HG02571 (cell line): ENCODE measurements around the gene SLIT1.

Experiments used
- ATAC-seq: cut with Tn5 transposase; IDR thresholded peaks from one replicate; pipeline ENCODE4 v1.9.1; 2021; ENCODE audit warnings: mild to moderate bottlenecking, moderate library complexity; ENCODE audit not compliant: unreplicated experiment

The SLIT1 gene

DNA sequence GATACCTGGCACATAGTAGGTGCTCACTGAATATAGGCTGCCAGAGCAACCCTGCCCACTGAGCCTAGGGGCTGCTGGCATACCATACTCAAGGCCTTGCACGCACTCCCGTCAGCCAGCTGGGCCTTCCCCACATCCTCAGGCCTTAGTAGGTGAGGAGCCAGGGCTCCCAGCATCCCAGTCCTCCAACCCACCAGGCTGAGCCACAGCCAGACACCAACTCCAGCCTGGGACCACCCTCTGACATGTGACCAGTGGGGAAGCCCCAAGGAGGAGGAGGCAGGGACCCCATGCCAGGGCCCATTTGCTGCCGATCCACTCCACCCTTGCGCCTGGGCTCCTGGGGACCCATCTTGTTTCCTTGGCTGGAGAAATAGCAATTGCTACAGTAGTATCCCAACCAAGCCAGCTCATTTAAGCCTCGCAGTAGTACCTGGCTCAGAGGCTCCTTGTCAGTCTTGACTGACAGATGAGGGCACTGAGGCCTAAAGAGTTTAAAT, 11.4 kb downstream of the SLIT1 start:
- ATAC-seq, result no peak

DNA sequence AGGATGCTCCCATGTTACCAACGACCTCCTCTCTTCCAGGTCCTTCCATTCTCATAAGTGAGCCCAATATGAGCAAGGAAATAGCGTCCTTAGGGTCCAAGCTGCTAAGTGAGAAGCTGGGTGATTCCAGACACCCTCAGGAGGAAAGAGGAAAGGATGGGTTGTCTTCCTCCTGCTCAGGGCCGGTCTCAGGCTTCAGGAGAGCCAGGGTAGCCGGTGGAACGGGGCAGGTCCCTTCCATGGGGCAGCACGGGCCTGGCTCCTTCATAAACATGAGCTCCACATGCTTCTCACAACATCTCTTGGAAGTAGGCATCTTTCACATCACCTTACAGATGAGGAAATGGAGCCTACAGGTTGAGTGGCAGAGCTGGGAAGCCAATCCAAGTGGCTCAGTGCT, 12.7 kb downstream of the SLIT1 start:
- ATAC-seq, result no peak

DNA sequence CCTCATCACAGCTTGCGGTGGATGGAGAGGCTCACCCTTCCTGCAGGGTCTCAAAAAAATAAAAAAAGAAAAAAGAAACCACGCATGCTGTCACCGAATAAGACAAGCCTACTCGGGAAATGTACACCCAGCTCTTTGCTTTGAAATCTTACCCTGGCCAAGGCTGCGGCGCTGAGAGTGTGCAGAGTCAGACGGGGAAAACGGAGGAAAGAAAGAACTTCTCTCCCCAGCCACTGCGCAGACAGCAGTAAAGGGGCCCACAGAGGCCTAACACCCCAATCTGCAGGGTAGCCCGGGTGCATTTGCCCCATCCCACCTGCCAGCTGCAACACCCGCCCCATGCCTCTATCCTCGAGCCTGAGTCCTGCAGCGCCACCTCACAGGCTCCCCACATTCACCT, 14.8 kb downstream of the SLIT1 start:
- no peak for ATAC-seq

DNA sequence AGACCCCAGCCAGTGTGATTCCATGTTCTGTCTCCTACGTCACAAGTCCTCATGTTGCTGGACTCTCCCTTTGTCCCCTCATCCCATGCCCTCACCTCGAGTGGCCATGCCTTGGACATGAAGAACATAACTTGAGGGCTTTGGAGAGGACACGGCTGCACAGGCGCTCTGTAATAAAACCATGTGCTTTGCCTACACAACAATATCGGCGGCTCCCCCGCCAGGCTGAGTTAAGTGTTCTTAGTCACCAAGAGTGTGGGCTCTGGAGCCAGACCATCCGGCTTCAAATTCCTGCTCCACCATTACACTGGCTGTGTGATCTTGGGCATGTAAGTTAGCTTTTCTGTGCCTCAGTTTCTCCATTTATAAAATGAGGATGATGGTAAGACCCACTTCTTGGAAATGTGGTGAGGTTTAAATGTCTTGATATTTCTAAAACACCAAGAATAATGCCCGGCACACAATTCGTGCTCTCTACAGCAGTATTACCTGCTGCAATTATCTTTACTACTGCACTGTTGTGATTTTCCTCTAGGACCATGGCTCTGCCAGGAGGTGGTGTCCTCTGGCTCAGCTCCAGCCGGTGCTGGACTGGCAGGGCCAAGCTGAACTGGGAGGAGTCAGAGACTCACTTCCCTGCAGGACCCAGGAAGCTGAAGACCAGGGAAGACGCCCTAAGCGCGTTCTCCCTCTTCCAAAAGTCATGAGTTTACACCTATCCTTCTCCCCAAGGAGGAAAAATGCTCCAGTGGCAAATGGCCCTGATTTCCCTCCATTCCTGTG, 15.7 kb downstream of the SLIT1 start:
- ATAC-seq, result no peak

DNA sequence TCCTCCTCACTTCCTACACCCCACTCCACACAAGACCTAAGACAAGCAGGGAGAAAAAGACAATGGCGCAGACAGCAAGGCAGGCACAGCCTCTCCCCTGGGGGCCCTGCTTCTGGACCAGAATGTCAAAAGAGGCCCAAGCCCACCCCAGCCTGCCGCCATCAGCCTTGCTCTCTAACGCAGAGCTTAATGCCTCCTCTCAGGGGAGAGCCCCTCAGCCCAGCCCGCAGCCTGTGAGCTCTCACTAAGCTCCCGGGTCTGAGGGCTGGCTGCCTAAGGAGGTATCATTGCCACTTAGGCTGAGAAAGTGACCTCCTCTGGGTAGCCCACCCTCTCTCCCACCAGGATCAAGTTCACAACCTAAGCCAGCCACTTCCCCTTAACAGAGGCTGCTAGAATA, 16.7 kb downstream of the SLIT1 start:
- no peak for ATAC-seq

DNA sequence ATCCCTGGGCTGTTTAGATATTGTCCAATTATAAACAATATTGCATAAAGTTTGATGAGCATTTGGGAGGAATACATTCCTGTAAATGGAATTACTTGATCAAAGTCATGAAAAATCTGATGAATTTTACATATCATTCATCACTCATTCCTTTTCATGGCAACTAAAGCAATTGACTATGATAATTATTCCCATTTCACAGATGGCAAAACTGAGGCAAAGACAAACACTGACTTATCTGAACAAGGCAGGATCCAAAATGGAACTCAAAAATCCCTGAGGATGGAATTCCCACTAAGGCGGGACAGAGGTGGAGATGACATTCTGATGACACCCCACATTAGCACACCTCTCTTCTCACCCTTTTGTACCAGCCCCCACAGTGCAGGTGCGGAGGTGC, 17.1 kb downstream of the SLIT1 start:
- no peak for ATAC-seq

DNA sequence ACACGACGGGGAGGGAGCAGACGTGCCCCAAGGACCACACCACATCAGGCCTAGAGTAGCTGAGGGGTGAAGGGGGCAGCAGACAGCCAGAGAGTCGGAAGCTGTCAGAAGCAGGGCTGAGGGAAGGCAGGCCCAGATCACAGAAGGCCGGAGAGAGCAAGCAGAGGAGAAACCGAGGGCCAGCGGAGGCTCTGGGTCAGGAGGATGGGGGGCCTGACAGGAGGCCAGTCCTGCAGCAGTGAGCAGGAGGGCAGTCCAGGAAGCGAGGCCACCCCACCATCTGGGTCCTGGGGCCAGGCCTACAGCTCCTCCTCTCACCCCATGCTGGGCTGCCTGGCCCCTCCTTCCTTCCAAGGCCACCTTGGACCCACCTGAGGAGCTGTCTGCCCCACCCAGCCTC, 20.3 kb downstream of the SLIT1 start:
- ATAC-seq, result no peak

DNA sequence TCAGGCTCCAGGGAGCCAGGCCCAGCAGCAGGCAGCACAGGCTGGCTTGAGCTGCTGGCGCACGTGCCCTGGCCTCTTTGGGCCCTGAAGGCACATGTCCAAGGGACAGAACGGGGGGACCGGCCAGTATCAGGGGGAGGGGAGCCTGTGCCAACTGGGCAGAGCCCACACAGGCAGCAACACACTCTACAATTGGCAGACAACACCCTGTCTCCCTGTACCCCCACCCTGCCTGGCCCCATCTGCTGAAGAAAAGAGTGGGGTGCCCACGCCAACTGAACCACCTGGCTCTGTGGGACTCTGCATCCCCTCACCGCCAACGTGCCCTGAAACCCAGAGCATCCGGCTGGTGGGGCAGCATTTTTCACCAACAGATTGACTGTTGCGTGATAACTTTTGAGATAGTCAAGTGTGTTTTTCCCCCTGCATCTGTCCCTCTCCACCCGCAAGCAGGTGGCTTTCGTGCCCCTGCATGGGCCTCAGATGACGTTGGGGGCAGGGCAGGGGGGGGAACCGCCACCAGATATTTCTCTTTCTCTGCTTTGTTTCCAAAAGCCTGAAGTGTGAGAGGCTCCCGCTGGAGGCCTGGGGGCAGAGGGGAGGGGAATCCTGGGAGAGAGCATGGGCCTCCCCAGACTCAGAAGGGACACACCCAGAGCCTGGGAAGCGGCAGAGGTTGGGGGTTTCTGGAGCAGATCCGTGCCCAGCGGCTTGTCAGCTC, 21.8 kb downstream of the SLIT1 start:
- no peak for ATAC-seq

DNA sequence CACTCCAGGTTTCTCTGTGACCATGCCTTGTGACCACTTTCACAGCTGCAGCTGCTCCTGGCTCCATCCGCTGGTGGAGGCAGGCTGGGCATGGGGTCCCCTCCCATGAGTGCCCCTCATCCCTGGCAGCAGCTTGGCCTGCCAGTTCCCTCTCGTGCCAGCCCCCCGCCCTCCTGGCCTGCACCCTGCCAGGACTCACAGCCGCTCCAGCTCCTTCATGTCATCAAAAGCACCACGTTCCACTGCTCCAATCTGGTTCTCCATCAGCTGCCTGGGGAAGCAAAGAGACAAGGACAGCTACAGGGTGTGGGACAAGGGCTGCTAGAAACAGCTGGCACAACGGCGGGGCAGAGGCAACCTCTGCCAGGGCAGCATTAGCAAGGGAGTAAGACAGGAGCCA, 22.6 kb downstream of the SLIT1 start:
- ATAC-seq, result no peak

DNA sequence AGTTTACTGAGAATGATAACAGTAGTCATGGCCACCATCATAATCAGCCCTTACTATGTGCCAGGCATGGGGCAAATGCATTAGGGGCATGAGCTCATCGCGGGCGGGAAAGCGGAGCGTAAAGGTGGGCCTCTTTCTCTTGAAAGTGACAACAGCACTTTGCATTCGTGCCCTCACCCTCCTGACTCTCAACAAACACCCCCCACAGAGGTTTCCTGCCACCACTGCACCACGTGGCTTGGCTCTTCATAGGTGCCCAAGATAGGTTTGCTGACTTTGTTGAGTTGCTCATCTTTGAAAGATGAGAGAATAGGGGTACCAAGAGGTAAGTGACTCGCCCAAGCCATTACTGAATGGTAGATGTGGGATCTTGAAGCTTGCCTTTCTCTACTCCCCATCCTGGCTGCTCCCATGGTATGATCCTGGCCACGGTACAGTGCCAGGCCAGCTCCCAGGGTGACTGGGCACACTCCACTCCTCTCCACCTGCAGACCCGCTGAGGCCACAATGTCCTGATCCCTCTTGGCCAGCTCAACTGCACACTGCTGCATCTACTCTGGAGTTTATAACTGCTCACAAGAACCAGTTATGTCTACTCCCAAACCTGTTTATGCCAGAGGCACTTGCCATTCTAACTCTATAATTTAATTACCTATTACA, 26.0 kb downstream of the SLIT1 start:
- ATAC-seq, result no peak

DNA sequence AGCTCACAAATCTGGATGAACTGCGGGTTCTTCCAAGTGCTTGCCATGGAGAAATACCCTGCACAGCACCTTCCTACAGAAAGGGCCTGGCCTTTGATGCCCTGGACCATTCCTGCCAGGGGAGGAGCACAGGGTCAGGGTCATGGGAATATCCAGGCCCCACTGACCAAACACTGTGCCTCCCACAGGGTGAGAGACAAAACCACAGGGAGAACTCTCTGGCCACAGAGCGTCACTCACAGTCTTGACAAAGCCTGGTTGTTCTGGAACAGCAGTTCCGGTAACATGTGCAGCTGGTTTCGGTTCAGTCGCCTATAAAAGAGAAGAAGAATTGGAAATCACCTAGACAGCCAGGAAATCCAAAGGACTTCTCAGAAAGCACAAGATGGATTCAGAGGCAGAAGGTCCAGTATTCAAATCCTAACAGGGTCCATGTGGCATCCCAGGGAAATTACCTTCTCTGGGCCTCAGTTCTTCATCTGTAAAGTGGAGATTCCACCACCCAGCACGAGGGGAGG, 28.1 kb downstream of the SLIT1 start:
- no peak for ATAC-seq

DNA sequence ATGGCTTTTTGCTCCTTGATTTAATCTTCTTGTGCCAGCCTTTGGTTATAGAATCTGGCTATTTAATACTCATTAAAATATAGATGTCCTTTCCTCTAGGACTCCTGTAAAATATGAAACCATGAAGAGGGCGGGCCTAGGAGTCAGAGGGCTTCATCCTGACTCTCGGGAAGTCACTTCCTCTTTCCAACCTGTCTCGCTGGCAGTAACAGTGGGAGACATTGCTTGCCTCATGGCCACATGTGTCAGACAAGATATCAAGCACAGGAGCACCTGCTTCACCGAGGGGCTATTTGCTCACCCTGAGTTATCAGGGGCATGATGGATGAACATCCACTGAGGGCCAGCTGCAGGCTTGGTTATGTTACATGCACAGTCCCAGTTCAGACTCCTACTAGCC, 31.0 kb downstream of the SLIT1 start:
- no peak for ATAC-seq

DNA sequence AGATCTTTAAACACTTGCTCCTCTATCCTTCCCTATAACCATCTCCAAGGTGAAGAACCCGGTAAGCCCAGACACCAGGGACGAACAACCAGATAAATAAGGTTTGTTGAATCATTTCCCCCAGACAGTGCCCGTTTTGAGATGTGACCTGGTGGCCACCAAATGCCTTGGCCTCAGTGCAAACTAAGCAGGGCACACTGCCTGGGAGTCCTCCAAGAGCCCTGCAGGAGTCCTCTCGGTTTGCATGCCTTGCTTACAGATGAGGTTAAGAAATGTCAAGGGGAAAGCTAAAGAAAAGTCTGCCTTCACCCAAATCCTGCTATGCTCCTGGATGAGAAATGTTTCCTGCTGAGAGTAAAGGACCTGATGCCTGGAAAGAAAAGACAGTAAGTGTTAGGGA, 31.6 kb downstream of the SLIT1 start:
- ATAC-seq, result no peak

DNA sequence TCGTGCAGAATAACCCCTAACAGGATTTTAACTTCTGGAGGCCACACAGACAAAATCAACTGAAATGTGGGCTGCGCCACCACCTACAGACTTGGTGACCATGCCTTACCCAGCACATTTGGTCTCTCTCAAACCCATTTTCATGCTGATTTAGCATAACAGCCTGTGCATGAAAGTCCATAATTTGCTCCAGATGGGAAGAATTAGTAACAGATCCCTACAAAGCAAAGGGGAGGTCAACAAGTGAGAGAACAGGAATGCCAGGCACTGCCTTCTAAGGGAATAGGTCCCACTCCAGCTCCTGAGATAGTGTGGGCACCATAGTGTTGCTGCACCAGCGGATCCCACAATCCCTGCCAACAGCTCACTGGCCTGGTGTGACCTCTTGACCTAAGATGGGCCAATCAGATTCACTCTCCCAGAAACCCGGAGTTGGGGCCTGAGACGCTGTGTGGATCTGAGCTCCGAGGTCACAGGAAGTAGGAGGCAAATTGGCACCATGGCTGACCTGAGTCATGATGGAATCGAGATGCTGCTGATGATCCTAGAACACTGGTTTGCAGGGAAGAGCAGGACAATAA, 32.4 kb downstream of the SLIT1 start:
- no peak for ATAC-seq

DNA sequence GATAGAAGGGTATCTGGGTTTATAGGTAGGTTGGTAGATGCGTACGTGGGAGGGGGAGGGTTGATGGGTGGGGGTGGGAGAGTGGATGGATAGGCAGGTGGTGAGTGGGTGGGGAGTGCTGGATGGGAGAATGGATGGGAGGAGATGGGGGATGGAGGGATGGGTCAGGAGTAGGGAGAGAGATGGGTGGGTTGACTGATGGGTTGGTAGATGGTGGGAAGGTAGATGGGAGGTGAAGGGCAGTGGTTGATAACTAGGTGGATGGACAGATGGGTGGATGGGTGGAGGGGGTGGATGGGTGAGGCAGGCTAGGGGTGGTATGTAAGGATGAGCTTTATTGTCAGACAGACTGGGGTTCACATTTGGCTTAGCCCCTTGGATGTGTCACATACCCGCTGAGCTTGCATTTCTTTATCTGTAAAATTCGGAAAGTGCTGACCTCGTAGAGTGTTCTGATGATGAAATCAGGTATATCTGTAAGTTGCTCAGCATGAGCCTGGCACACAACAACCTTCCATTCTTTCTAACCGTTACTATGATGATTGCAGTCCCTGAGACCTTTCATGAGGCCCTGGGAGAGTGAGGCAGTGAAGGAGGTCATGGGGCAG, 34.3 kb downstream of the SLIT1 start:
- ATAC-seq, result no peak

DNA sequence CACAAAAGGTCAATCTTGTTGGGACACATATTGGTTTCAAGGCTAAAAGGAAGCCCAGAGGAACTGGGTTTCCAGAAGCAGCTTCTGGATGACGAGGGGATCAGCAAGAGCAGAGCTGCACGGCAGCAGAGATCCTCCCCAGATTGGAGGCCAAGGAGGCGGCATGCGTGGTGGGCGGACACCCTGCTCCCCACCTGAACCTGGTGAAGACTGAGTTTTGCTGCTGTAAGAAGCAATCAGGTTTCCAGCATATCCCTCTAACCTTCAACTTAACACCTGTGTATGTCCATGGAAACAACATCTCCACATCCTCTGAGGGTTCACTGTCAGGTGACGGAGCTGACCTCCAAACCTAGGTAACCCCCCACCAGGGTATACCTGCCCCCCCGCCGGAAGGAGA, 35.1 kb downstream of the SLIT1 start:
- ATAC-seq, result no peak

DNA sequence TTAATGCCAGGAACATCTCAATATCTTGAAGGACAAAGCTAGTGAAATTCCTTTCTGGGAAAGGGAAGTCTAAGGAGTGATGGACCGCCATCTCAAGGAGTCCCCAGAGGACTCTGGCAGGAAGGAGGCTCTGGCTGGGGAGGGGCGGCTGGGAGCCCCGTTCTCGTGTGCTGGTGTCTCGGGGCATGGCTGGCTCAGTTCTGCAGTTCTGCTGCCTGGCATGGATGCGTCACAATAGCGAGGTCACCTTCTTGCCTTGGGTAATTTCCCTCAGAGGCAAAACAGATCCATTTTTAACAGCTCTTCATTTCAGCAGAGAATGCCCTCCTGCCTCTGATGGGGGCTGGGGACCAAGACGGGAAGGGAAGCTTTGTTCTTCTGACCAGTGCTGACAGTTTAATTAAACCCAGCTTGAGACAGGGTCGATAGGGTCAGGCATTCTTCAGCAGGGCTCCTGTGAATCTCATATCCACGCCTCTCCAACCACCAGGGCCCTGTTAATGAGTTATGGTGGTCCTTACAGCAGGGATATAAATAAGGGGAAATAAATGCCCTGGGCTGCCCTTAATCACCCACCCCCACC, 35.7 kb downstream of the SLIT1 start:
- ATAC-seq, result no peak

DNA sequence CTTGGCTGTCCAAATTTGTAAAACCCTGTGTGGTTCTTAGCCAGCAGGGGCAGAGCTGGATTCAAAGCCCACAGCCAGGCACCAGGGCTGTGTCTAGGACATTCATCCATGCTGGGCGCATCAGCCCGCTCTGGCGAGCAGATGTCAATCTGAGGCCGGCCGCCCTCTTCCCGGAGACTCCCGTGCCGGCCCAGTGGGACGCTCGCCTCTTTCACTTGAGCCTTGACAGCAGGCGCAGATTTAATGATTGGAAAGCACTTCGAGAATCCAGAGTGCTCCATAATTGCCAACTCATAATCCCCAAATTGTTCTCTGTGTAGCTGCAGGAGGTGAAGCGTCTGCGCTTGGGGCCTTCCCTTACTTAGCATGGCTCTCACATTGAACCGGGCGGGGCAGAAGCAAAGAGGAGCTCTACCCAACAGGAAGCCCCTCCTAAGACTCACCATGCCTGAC, 36.7 kb downstream of the SLIT1 start:
- no peak for ATAC-seq

DNA sequence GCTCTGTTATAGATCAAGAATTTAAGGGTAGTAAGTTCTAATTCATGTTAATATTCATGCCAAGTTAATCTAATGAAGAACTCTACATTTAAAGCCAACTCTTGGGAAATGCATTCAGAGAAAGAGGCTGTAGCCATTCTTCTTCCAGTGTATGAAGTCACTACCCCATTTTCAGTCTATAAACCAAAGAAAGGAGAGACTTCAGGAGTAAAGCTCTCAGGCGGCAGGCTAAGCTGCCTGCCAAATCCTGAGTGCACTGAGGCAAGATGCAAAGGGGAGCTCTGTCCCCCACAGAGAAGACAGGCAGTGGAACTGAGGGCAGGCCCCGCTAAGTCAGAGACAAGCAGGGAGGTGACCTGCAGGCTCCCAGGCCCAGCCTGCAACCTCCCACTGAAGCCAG, 41.5 kb downstream of the SLIT1 start:
- no peak for ATAC-seq

DNA sequence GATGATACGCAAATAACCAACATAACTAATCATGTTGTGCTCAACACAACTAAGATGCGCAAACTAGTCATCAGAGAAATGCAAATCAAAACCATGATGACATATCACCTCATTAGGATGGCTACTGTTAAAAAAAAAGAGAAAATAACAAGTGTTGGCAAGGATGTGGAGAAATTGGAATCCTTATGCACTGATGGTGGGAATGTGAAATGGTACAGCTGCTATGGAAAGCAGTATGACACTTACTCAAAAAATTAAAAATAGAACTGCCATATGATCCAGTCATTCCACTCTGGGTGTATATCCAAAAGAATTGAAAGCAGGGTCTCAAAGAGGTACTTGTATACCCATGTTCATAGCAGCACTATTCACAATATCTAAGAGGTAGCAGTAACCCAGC, 42.9 kb downstream of the SLIT1 start:
- ATAC-seq, result no peak
